Transverse colon (tissue), 4 donors: ENCODE data around the gene SEC31A. TPM values are rescaled to one million over a fixed set of nuclear protein-coding genes. Genes with fewer than 3 reads are reported as not detected.

Experiments used
- DNase-seq: peaks from one replicate; pipeline ENCODE4 v3.0.0-alpha.2; 2019
- H3K27ac ChIP-seq, 4 donors: fragments of 200-600 bp; sonication (generic); 2 replicates each; pipeline ENCODE4 v1.5.1; 2016 to 2018; ENCODE audit warnings: inconsistent platforms in 4 of 4
- H3K27me3 ChIP-seq: fragments of 200-600 bp; sonication (generic); 2 replicates; pipeline ENCODE4 v1.5.1; 2017; ENCODE audit warnings: inconsistent platforms
- H3K36me3 ChIP-seq, 4 donors: fragments of 200-600 bp; sonication (generic); 2 replicates each; pipeline ENCODE4 v1.5.1; 2017 to 2019; ENCODE audit warnings: inconsistent platforms in 4 of 4
- H3K4me1 ChIP-seq, 4 donors: fragments of 200-600 bp; sonication (generic); 2 replicates each; pipeline ENCODE4 v1.5.1; 2017 to 2020; ENCODE audit warnings: inconsistent platforms in 4 of 4
- H3K4me3 ChIP-seq, 4 donors: fragments of 200-600 bp; sonication (generic); 1 replicate in 1 of 4; 2 replicates in 3 of 4; pipeline versions ENCODE4 v1.5.1 to v1.6.1; 2017 to 2019; ENCODE audit warnings: inconsistent platforms in 4 of 4
- H3K9me3 ChIP-seq, 2 donors: fragments of 200-600 bp; sonication (generic); 2 replicates each; pipeline ENCODE4 v1.5.1; 2017 to 2019; ENCODE audit warnings: inconsistent platforms in 2 of 2
- EP300 ChIP-seq: sonication (generic); formaldehyde crosslinking; IDR thresholded peaks from one replicate; pipeline ENCODE4 v1.6.1; 2017; ENCODE audit warnings: antibody characterized with exemption, low read depth
- POLR2A ChIP-seq: fragments of 450-650 bp; IDR thresholded peaks from one replicate; pipeline ENCODE4 v1.6.1; 2016; ENCODE audit warnings: antibody characterized with exemption, mild to moderate bottlenecking, moderate library complexity
- POLR2AphosphoS5 ChIP-seq, 3 donors: sonication (generic); formaldehyde crosslinking; IDR thresholded peaks; one replicate each; pipeline ENCODE4 v1.6.1; 2016; ENCODE audit warnings: antibody characterized with exemption in 3 of 3
- WGBS, 2 donors: methylation state at CpG; one replicate each; pipeline ENCODE4 v1.1.5; 2018; ENCODE audit warnings: low coverage in 1 of 2; 5-methylcytosine and 5-hydroxymethylcytosine counted together
- in situ Hi-C, 4 donors: fragments of 200-750 bp; cut with MboI; loops; one replicate each; pipeline versions ENCODE4 v1.15.0 to v1.15.1; 2017; ENCODE audit warnings: low sequenced_read_pairs in 3 of 4, low pct_ligation_motif_present in 1 of 4, low pct_unique_long_range_greater_than_20kb in 1 of 4
- intact Hi-C: fragments of 100-400 bp; cut with DNase I; formaldehyde crosslinking; loops from one replicate; pipeline ENCODE4 v1.15.1; 2023; ENCODE audit warnings: low total_unique reads
- total RNA-seq, 4 donors: library from RNA; depleted of rRNA; stranded (reverse); fragments of >200 nt; gene quantifications; one replicate each; pipeline ENCODE4 v1.1.0, GENCODE V29; 2016
- TF ChIP-seq, protein P1 (sequence below), 5 experiments: fragments of 200-600 bp in 3 of 5; fragments of 450-650 bp in 2 of 5; sonication (generic) in 3 of 5; IDR thresholded peaks; 1 replicate in 2 of 5; 2 replicates in 3 of 5; pipeline ENCODE4 v1.5.1; 2016 to 2017; ENCODE audit warnings: antibody characterized with exemption in 5 of 5, inconsistent platforms in 3 of 5, mild to moderate bottlenecking in 2 of 5, moderate library complexity in 1 of 5

The SEC31A gene
- total RNA-seq, 4 donors from 2014 or later = 144 to 214 (median 163) TPM

DNA sequence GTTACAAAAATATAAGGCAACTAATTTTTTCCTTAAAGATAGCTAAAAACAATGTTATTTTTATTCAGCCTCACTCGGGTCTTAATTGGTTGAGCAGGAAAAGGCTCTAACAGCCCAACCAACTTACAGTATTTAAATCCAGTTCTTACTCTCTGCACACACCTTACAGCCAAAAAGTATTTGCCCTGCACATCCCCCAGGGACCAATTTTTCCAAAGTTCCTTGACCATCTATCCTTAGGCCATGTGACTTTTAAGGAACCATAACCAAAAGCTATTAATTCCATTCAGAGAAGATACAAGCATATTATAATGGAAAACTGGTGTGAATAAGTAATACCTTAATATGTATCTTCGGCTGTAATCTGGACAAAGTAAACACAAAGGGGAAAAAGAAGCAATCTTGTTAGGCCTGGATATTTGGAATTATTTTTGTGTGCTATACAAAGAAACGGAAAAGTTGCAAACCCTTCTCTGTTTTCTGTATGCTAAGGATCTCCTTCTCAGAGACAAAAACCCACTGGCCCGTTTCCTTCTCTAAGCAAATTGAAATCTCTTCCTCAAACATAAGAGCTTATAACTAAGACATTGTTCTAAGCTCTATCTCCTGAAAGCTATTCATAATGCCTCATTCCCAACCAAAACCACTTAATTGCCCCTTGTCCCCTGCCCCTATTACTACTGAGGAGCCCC, 8.6 kb upstream of the SEC31A start:
- no peak for TF ChIP-seq POLR2AphosphoS5 (IDR thresholded peaks at IDR 0.05)
- TF ChIP-seq EP300 = no peak
- TF ChIP-seq, protein P1, sequence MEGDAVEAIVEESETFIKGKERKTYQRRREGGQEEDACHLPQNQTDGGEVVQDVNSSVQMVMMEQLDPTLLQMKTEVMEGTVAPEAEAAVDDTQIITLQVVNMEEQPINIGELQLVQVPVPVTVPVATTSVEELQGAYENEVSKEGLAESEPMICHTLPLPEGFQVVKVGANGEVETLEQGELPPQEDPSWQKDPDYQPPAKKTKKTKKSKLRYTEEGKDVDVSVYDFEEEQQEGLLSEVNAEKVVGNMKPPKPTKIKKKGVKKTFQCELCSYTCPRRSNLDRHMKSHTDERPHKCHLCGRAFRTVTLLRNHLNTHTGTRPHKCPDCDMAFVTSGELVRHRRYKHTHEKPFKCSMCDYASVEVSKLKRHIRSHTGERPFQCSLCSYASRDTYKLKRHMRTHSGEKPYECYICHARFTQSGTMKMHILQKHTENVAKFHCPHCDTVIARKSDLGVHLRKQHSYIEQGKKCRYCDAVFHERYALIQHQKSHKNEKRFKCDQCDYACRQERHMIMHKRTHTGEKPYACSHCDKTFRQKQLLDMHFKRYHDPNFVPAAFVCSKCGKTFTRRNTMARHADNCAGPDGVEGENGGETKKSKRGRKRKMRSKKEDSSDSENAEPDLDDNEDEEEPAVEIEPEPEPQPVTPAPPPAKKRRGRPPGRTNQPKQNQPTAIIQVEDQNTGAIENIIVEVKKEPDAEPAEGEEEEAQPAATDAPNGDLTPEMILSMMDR (IDR thresholded peaks at IDR 0.05) = no peak
- no peak for TF ChIP-seq POLR2A
- Histone ChIP-seq H3K27me3 (no peaks in the 10 kb centered on the region), H3K9me3 (no peaks in the 10 kb centered on the region), H3K36me3 (peaks cover 0 to 18% (median 3%) of the 10 kb centered on the region in 4 donors), H3K27ac (peak overlapping the region; percentile 95 to 99 (median 98)), H3K4me1 (peaks cover 15 to 30% (median 22%) of the 10 kb centered on the region in 4 donors), H3K4me3 (peak overlapping the region; percentile 57 to 82 (median 68))
- in situ Hi-C loops (loop anchor here (10.0 to 25.0 kb wide), 4 partner anchors 115 to 388 kb away; partner anchors contain the start of genes COQ2 (in 2 of the 4), COPS4 (in 1 of the 4) and LIN54 (in 1 of the 4)), intact Hi-C loops (loop anchor here (5.0 to 10.0 kb wide), 2 partner anchors 113 to 135 kb away; partner anchors contain the start of genes COPS4 and LIN54)
- WGBS, 2 donors = 0% methylated on average over 4 of the region's 4 CpGs
- DNase-seq = no peak

DNA sequence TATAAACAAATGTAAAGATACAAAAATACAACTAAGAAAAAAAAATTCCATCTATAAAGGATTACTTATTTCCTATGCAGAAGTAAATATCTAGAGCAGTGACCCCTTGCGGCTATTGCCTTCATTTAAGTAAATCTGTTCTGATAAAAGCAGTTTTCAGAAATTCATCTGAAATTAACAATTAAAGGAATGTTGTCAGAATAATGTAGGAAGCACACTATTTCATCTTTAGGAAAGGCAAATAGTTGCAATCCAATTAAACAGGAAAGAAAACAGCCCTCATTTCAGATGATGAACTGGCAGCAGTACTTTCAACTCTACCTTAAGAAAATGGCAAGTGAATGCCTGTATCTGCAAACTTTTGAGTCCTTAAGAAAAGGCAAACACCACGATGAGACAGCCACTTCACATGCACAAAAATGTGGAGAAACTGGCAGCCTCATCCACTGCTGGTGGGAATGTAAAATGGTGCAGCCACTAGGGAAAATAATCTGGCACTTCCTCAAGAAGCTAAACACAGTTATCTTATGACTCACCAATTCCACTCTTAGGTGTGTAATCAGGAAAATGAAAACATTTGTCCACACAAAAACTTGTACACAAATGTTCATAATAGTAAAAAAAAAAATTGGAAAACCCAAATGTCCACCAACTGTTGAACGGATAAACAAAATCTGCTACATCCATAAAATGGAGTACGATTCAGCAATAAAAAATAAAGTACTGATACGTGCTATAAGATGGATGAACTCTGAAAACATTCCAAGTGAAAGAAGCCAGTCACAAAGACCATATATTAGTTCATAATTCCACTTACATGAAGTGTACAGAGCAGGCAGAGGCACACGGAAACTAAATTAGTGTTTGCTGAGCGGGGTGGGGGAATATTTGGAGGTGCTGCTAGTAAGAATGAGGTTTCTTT, 7.6 kb upstream of the SEC31A start:
- TF ChIP-seq POLR2AphosphoS5 (IDR thresholded peaks at IDR 0.05) = peak in 2 of 3 donors; percentile 27 to 66
- TF ChIP-seq, protein P1 (IDR thresholded peaks at IDR 0.05) = peak; percentile 25 to 47 (median 40)
- no peak for TF ChIP-seq POLR2A
- Histone ChIP-seq H3K27me3 (no peaks in the 10 kb centered on the region), H3K36me3 (peaks cover 0 to 28% (median 3%) of the 10 kb centered on the region in 4 donors), H3K4me1 (peaks cover 15 to 30% (median 22%) of the 10 kb centered on the region in 4 donors), H3K4me3 (peak overlapping the region in 3 of 4 donors; percentile 57 to 82 (median 66)), H3K27ac (peak overlapping the region; percentile 95 to 99 (median 98)), H3K9me3 (no peaks in the 10 kb centered on the region)
- WGBS, 2 donors = 16 to 26% methylated on average over 7 of the region's 7 CpGs
- no peak for DNase-seq
- in situ Hi-C loops = loop anchor here in 3 of 4 donors (10.0 to 25.0 kb wide), 3 partner anchors 116 to 389 kb away; partner anchors contain the start of genes COQ2 (in 2 of the 3), COPS4 (in 1 of the 3) and LIN54 (in 1 of the 3)
- intact Hi-C loops = loop anchor here (10.0 kb wide), 1 partner anchor 136 kb away; the partner anchor contains the start of gene COPS4

DNA sequence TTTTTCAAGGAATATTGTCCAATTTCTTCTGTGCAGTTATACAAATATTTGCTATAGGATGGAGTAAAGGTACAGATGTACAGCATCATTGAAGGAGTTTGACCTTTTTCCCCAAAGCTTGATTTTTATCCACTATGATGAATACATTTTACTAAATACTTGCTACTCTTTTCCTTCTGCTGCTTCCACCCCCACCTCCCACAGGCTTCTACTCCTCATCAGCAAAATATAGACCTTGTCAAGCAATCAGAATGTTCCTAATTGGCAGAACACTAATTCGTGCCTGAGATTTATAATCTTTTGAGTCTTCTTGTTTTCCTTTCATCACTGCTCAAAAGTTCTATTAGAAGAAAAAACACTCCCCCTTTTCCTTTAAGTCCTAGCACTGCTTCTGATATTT, 5.8 kb upstream of the SEC31A start:
- peaks cover 15 to 33% (median 24%) of the 10 kb centered on the region in 4 donors for H3K4me1 ChIP-seq
- H3K27ac ChIP-seq = no peak overlapping the region
- no peaks in the 10 kb centered on the region for H3K27me3 ChIP-seq
- no peak for DNase-seq
- in situ Hi-C loops = loop anchor here in 3 of 4 donors (10.0 to 25.0 kb wide), 3 partner anchors 118 to 391 kb away; partner anchors contain the start of genes COQ2 (in 2 of the 3), COPS4 (in 1 of the 3) and LIN54 (in 1 of the 3)
- peaks cover 0 to 36% (median 3%) of the 10 kb centered on the region in 4 donors for H3K36me3 ChIP-seq
- H3K4me3 ChIP-seq = no peak overlapping the region
- intact Hi-C loops = loop anchor here (10.0 kb wide), 1 partner anchor 138 kb away; the partner anchor contains the start of gene COPS4
- no peaks in the 10 kb centered on the region for H3K9me3 ChIP-seq
- TF ChIP-seq EP300 = no peak
- TF ChIP-seq POLR2A = no peak
- TF ChIP-seq POLR2AphosphoS5 (IDR thresholded peaks at IDR 0.05) = no peak
- TF ChIP-seq, protein P1 (IDR thresholded peaks at IDR 0.05) = no peak
- 79 to 100% methylated on average over 1 of the region's 1 CpG for WGBS, 2 donors
